Measurements from ENCODE around the gene YWHAH. TPM values are rescaled to one million over a fixed set of nuclear protein-coding genes. Genes with fewer than 3 reads are reported as not detected.

YWHAH gene
- total RNA-seq, 6 experiments from 2014 or later = 127 to 194 (median 184) TPM

DNA sequence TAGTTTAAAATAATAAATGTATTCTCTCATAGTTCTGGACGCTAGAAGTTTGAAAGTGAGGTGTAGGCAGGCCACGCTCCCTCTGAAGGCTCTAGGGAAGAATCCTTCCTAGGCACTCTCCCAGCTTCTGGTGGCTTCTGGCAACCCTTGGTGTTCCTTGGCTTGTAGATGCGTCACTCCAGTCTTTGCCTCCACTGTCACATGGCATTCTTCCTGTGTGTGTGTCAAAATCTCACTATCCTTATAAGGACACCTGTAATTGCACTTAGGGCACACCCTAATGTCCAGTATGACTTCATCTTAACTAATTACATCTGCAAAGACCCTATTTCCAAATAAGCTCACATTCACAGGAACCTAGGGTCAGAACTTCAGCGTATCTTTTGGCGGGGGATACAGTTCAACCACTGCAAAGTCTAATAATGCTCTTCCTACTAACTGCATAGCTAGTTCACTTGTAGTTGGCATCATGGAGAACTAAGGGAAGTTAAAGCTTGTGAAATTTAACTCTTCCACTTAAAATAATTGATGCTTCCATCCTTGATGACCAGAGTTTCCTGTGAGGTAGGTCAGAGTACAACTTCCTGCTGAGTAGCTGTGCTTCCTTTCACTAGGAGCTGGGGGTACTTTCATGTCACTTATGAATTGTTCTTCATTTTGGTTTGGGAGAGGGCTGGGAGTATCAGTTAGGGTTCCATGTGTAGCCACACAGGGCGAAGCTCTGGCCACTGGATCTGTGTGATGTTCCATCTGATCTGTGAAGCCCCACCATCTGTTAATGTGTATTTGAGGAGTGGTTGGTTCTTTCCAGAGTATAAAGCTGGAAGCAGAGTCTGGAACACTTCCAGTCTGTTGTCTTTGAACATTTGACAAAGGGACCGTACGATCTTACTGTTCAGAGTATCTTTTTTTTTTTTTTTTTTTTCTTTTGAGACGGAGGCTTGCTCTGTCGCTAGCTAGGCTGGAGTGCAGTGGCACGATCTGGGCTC lies 10.5 kb downstream of the YWHAH start:
- H3K27me3 Mint-ChIP-seq (ENCODE audit: insufficient read depth) = no peaks in the 10 kb centered on the region; the same call in 1 of the 2 replicates
- peaks cover 61% of the 10 kb centered on the region for H3K4me1 Mint-ChIP-seq (ENCODE audit: low read depth)
- TF ChIP-seq, protein P1, sequence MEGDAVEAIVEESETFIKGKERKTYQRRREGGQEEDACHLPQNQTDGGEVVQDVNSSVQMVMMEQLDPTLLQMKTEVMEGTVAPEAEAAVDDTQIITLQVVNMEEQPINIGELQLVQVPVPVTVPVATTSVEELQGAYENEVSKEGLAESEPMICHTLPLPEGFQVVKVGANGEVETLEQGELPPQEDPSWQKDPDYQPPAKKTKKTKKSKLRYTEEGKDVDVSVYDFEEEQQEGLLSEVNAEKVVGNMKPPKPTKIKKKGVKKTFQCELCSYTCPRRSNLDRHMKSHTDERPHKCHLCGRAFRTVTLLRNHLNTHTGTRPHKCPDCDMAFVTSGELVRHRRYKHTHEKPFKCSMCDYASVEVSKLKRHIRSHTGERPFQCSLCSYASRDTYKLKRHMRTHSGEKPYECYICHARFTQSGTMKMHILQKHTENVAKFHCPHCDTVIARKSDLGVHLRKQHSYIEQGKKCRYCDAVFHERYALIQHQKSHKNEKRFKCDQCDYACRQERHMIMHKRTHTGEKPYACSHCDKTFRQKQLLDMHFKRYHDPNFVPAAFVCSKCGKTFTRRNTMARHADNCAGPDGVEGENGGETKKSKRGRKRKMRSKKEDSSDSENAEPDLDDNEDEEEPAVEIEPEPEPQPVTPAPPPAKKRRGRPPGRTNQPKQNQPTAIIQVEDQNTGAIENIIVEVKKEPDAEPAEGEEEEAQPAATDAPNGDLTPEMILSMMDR (IDR thresholded peaks at IDR 0.05) = no peak
- peaks cover 55% of the 10 kb centered on the region for H3K36me3 Mint-ChIP-seq (ENCODE audit: low read depth)
- peak overlapping the region; percentile 32 for H3K27ac Mint-ChIP-seq
- no peaks in the 10 kb centered on the region for H3K9me3 Mint-ChIP-seq
- DNase-seq = no peak
- no peak overlapping the region for H3K4me3 Mint-ChIP-seq

DNA sequence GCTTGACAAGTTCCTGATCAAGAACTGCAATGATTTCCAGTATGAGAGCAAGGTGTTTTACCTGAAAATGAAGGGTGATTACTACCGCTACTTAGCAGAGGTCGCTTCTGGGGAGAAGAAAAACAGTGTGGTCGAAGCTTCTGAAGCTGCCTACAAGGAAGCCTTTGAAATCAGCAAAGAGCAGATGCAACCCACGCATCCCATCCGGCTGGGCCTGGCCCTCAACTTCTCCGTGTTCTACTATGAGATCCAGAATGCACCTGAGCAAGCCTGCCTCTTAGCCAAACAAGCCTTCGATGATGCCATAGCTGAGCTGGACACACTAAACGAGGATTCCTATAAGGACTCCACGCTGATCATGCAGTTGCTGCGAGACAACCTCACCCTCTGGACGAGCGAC lies 12.0 kb downstream of the YWHAH start:
- no peak overlapping the region for H3K27ac Mint-ChIP-seq
- H3K9me3 Mint-ChIP-seq = no peaks in the 10 kb centered on the region
- H3K4me3 Mint-ChIP-seq = no peak overlapping the region
- peaks cover 45% of the 10 kb centered on the region for H3K4me1 Mint-ChIP-seq (ENCODE audit: low read depth)
- peaks cover 53% of the 10 kb centered on the region for H3K36me3 Mint-ChIP-seq (ENCODE audit: low read depth)
- TF ChIP-seq, protein P1 (IDR thresholded peaks at IDR 0.05) = no peak
- no peaks in the 10 kb centered on the region; the same call in 1 of the 2 replicates for H3K27me3 Mint-ChIP-seq (ENCODE audit: insufficient read depth)
- DNase-seq = no peak

DNA sequence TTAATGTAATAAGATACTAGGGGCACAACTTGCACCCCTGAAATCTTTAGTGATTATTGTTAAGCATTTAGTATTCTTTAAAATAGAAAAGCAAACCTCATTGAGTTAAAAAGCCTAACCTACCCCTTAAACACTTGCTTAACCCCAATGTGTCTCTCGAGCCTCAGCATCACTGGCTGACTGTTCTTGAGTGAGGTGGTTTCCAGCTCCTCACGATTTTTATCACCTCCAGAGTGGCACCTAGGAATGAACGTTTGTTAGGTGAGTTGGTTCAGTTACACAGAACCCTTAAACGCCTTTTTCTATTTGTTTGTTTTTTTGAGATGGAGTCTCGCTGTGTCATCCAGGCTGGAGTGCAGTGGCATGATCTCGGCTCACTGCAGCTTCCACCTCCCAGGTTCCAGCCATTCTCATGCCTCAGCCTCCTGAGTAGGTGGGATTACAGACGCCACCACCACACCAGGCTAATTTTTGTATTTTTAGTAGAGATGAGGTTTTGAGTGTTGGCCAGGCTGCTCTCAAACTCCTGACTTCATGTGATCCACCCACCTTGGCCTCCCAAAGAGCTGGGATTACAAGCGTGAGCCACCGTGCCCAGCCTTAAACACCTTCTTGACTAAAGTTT lies 13.7 kb downstream of the YWHAH start:
- H3K27me3 Mint-ChIP-seq (ENCODE audit: insufficient read depth) = no peaks in the 10 kb centered on the region; the same call in 1 of the 2 replicates
- no peak overlapping the region for H3K4me3 Mint-ChIP-seq
- DNase-seq = no peak
- H3K27ac Mint-ChIP-seq = no peak overlapping the region
- no peaks in the 10 kb centered on the region for H3K9me3 Mint-ChIP-seq
- peaks cover 28% of the 10 kb centered on the region for H3K4me1 Mint-ChIP-seq (ENCODE audit: low read depth)
- TF ChIP-seq, protein P1 (IDR thresholded peaks at IDR 0.05) = no peak
- peaks cover 51% of the 10 kb centered on the region for H3K36me3 Mint-ChIP-seq (ENCODE audit: low read depth)

DNA sequence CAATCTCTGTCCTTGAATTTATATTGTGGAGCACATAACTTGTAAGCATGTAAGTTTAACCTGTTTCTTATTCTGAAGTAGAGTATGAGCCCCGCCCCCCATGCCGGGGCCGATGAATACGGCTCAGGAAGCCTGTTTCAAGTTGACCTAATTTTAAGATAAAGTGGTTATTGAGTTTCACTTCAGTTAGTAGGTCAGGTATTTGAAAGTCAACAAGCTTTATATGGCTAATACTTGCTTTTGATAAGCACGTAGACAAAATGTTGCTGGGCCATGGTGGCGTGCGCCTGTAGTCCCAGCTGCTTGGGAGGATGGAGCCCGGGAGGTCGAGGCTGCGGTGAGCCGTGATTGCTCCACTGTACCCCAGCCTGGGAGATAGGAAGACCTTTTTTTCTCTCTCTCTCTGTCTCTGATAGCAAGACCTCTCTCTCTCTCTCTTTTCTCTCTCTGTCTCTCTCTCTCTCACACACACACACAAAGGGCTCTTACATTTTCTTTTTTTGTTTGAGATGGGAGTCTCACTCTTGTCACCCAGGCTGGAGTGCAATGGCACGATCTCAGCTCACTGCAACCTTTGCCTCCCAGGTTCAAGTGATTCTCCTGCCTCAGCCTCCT lies 14.4 kb downstream of the YWHAH start:
- Mint-ChIP-seq H3K9me3 (no peaks in the 10 kb centered on the region), H3K4me3 (no peak overlapping the region), H3K36me3 (ENCODE audit: low read depth) (peaks cover 45% of the 10 kb centered on the region), H3K4me1 (ENCODE audit: low read depth) (peaks cover 22% of the 10 kb centered on the region), H3K27ac (no peak overlapping the region), H3K27me3 (ENCODE audit: insufficient read depth) (peaks cover under 1% of the 10 kb centered on the region; the same call in 1 of the 2 replicates)
- TF ChIP-seq, protein P1 (IDR thresholded peaks at IDR 0.05) = no peak
- no peak for DNase-seq

DNA sequence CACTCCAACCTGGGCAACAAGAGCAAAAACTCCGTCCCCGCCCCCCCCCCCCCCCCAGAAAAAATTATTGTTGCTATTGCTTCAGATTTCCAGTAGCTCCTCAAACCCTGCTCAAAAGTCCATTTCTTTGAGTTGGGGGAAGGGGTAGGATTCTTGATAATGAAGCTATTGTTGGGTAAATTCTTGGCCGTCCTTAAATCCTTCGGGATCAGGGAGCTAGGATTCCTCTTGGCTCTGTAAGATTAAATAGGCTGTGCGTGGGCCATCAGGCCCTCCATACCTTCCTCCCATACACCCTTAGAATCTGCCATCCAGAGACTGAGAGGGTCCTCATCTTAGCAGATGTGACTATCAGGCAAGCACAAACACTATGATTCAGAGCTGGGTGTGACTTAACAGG lies 16.4 kb downstream of the YWHAH start:
- Mint-ChIP-seq H3K4me1 (ENCODE audit: low read depth) (peaks cover 5% of the 10 kb centered on the region; the same call in 1 of the 2 replicates), H3K27me3 (ENCODE audit: insufficient read depth) (peaks cover 4% of the 10 kb centered on the region), H3K36me3 (ENCODE audit: low read depth) (peaks cover 33% of the 10 kb centered on the region), H3K4me3 (no peak overlapping the region), H3K9me3 (no peaks in the 10 kb centered on the region), H3K27ac (no peak overlapping the region)
- no peak for DNase-seq
- TF ChIP-seq, protein P1 (IDR thresholded peaks at IDR 0.05) = no peak
